Breast epithelium (tissue), 3 donors: ENCODE measurements around the gene TUBGCP2.
"Not testable (repeated sequence)": the region's sequence is repeated elsewhere in the genome, so short reads cannot be mapped to it uniquely, and the experiment has no call there.

Experiments
- POLR2AphosphoS5 ChIP-seq, 3 donors: sonication (generic); formaldehyde crosslinking; IDR thresholded peaks; one replicate each; pipeline ENCODE4 v1.6.1; 2017; ENCODE audit warnings: antibody characterized with exemption in 3 of 3
- TF ChIP-seq, protein P1 (sequence below), 3 donors: fragments of 450-650 bp; IDR thresholded peaks; one replicate each; pipeline ENCODE4 v1.5.1; 2016 to 2017; ENCODE audit warnings: antibody characterized with exemption in 3 of 3, mild to moderate bottlenecking in 3 of 3, moderate library complexity in 3 of 3

- TF ChIP-seq, protein P1, sequence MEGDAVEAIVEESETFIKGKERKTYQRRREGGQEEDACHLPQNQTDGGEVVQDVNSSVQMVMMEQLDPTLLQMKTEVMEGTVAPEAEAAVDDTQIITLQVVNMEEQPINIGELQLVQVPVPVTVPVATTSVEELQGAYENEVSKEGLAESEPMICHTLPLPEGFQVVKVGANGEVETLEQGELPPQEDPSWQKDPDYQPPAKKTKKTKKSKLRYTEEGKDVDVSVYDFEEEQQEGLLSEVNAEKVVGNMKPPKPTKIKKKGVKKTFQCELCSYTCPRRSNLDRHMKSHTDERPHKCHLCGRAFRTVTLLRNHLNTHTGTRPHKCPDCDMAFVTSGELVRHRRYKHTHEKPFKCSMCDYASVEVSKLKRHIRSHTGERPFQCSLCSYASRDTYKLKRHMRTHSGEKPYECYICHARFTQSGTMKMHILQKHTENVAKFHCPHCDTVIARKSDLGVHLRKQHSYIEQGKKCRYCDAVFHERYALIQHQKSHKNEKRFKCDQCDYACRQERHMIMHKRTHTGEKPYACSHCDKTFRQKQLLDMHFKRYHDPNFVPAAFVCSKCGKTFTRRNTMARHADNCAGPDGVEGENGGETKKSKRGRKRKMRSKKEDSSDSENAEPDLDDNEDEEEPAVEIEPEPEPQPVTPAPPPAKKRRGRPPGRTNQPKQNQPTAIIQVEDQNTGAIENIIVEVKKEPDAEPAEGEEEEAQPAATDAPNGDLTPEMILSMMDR (IDR thresholded peaks at IDR 0.05) = not testable (repeated sequence)
- TF ChIP-seq POLR2AphosphoS5 (IDR thresholded peaks at IDR 0.05) = not testable (repeated sequence)
Measured at GRCh38 chr10:133322064-133322709, 13.5 kb upstream of the TUBGCP2 start.
